Naive thymus-derived CD4-positive, alpha-beta T cell (primary cell): ENCODE data around the gene TARP.
"Not testable (repeated sequence)": the region's sequence is repeated elsewhere in the genome, so short reads cannot be mapped to it uniquely, and the experiment has no call there.

Experiments used
- ATAC-seq: fragments of 150-1000 bp; cut with Tn5 transposase; 2 replicates; pipeline ENCODE4 v1.10.0; 2021; ENCODE audit warnings: mild to moderate bottlenecking, moderate library complexity
- CTCF ChIA-PET: fragments of 350-600 bp; sonication (Branson Sonifier 250); formaldehyde crosslinking; loops from one replicate; lab custom pipeline; 2021; ENCODE audit warnings: antibody characterized with exemption; lab: Charles Lee
- POLR2A ChIA-PET: fragments of 350-600 bp; sonication (Branson Sonifier 250); formaldehyde crosslinking; loops from one replicate; lab custom pipeline; 2021; ENCODE audit warnings: antibody characterized with exemption, inconsistent platforms; lab: Charles Lee
- DNase-seq, 9 donors: peaks; one replicate each; pipeline versions ENCODE4 v3.0.0 to v3.0.0-alpha.2; 2020 to 2022; ENCODE audit warnings: mixed read lengths in 1 of 9
- H3K27ac ChIP-seq: one replicate; pipeline ENCODE4 v1.7.0; 2013; ENCODE audit warnings: mild to moderate bottlenecking, low read depth, low read length, moderate library complexity
- H3K27me3 ChIP-seq, 2 donors: one replicate each; pipeline ENCODE4 v1.7.0; 2013; ENCODE audit warnings: low read length in 2 of 2, mild to moderate bottlenecking in 2 of 2, moderate library complexity in 2 of 2; ENCODE audit not compliant: control insufficient read depth in 2 of 2, insufficient read depth in 2 of 2
- H3K36me3 ChIP-seq, 3 experiments: 1 replicate in 2 of 3; 2 replicates in 1 of 3; pipeline ENCODE4 v1.7.0; 2013; ENCODE audit warnings: low read length in 3 of 3, mild to moderate bottlenecking in 3 of 3, moderate library complexity in 1 of 3; ENCODE audit not compliant: insufficient read depth in 3 of 3, control insufficient read depth in 2 of 3
- H3K4me1 ChIP-seq, 2 donors: one replicate each; pipeline ENCODE4 v1.7.0; 2013; ENCODE audit warnings: low read length in 2 of 2, mild to moderate bottlenecking in 2 of 2, moderate library complexity in 1 of 2; ENCODE audit not compliant: control insufficient read depth in 2 of 2, insufficient read depth in 2 of 2
- H3K4me3 ChIP-seq: 2 replicates; pipeline ENCODE4 v1.7.0; 2013; ENCODE audit warnings: mild to moderate bottlenecking, low read length
- H3K9me3 ChIP-seq, 3 experiments: 1 replicate in 2 of 3; 2 replicates in 1 of 3; pipeline ENCODE4 v1.7.0; 2013; ENCODE audit warnings: low read length in 3 of 3; ENCODE audit not compliant: control insufficient read depth in 2 of 3
- H3K27ac Mint-ChIP-seq, 9 donors: one replicate each; pipeline ENCODE4 v1.8.0; 2020 to 2022; ENCODE audit warnings: mixed read lengths in 9 of 9, mild to moderate bottlenecking in 8 of 9, moderate library complexity in 5 of 9, inconsistent platforms in 2 of 9
- H3K27me3 Mint-ChIP-seq, 5 donors: one replicate each; pipeline ENCODE4 v1.8.0; 2021 to 2022; ENCODE audit warnings: mixed read lengths in 5 of 5, mild to moderate bottlenecking in 1 of 5
- H3K36me3 Mint-ChIP-seq, 5 donors: one replicate each; pipeline ENCODE4 v1.8.0; 2020 to 2022; ENCODE audit warnings: mixed read lengths in 5 of 5, mild to moderate bottlenecking in 3 of 5, inconsistent platforms in 1 of 5
- H3K4me1 Mint-ChIP-seq, 7 donors: one replicate each; pipeline ENCODE4 v1.8.0; 2020 to 2022; ENCODE audit warnings: mixed read lengths in 7 of 7, mild to moderate bottlenecking in 3 of 7, inconsistent platforms in 1 of 7
- H3K4me3 Mint-ChIP-seq, 10 donors: one replicate each; pipeline ENCODE4 v1.8.0; 2020 to 2022; ENCODE audit warnings: mild to moderate bottlenecking in 10 of 10, mixed read lengths in 10 of 10, moderate library complexity in 6 of 10, inconsistent platforms in 2 of 10
- H3K9me3 Mint-ChIP-seq, 11 donors: one replicate each; pipeline ENCODE4 v1.8.0; 2020 to 2022; ENCODE audit warnings: mixed read lengths in 11 of 11, mild to moderate bottlenecking in 4 of 11, inconsistent platforms in 1 of 11, moderate library complexity in 1 of 11
- intact Hi-C, 2 donors: fragments of 100-400 bp; cut with micrococcal nuclease; formaldehyde crosslinking; loops; one replicate each; pipeline ENCODE4 v1.15.1; 2023

Gene TARP

DNA sequence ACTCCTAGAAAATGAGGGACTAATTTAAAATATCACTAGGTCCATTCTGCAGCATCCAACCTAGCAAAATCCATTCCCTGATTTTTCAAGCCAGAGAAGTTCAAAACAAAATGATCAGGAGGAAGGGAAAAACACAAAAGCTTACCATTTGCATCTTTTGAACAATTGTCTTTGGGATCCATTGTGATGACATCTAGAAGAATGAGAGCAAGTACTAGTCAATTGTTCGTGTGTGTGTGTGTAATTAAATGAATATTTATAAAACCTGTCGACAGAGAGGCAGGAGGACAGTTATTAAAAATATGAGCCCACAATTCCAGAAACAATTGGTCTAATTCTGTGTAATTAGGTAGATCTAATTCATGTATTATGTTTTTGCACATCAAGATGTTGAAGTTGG is 11.4 kb downstream of the TARP start:
- not testable (repeated sequence) for H3K27ac ChIP-seq

DNA sequence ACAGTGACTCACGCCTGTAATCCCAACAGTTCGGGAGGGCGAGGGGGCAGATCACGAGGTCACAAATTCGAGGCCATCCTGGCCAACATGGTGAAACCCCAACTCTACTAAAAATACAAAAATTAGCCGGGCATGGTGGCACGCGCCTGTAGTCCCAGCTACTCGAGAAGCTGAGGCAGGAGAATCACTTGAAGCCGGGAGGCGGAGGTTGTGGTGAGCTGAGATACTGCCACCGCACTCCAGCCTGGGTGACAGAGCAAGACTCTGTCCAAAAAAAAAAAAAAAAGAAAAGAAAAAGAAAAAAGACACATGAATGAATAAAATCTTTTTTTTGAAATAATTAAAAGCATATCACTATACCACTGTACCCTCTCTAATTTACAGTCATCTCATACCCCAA is 11.8 kb downstream of the TARP start:
- ATAC-seq, POLR2A ChIA-PET, H3K9me3 Mint-ChIP-seq, intact Hi-C loops, H3K36me3 Mint-ChIP-seq, H3K27me3 Mint-ChIP-seq, H3K4me1 ChIP-seq, H3K27ac Mint-ChIP-seq, DNase-seq, H3K27ac ChIP-seq, CTCF ChIA-PET, H3K4me3 ChIP-seq, H3K36me3 ChIP-seq, H3K27me3 ChIP-seq, H3K9me3 ChIP-seq: not testable (repeated sequence)
- Mint-ChIP-seq H3K4me1 (peaks cover 0 to 12% (median 0%) of the 10 kb centered on the region in 7 donors), H3K4me3 (peak overlapping the region in 1 of 10 donors; percentile 10)

More for the DNA sequence above, 11.4 kb downstream of the TARP start:
- H3K4me3 Mint-ChIP-seq, result peak overlapping the region in 1 of 10 donors; percentile 10
- H3K36me3 ChIP-seq, POLR2A ChIA-PET, H3K9me3 Mint-ChIP-seq, intact Hi-C loops, H3K4me3 ChIP-seq, ATAC-seq, H3K4me1 ChIP-seq, H3K36me3 Mint-ChIP-seq, CTCF ChIA-PET, H3K27me3 ChIP-seq, H3K9me3 ChIP-seq, H3K27ac Mint-ChIP-seq, H3K27me3 Mint-ChIP-seq, DNase-seq: not testable (repeated sequence)
- H3K4me1 Mint-ChIP-seq, result peaks cover 0 to 11% (median 0%) of the 10 kb centered on the region in 7 donors

DNA sequence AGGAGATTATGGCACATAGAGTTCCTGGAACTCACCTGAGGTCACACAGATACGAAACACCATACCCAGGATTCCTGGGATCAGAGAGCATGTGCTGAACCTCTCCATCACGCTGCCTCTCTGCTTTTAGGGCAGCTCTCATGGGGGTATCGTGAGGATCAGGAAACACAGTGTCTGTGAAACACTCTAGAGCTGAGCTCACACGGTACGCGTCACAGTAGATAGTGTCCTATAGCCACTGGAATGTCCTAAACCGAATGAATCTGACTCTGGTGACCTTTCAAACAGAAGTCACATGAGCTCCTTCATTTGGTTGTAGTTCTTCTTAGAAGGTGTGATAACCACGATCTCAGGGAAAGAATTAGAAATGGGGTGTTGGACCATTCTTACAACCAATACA is 14.3 kb downstream of the TARP start:
- H3K9me3 Mint-ChIP-seq, result not testable (repeated sequence)

GRCh38 chr7:38257350-38257677 is 16.1 kb downstream of the TARP start:
- Mint-ChIP-seq H3K4me3 (no peak overlapping the region), H3K4me1 (peaks cover 0 to 14% (median 4%) of the 10 kb centered on the region in 7 donors), H3K9me3 (no peaks in the 10 kb centered on the region), H3K27me3 (no peaks in the 10 kb centered on the region), H3K27ac (peak overlapping the region in 1 of 9 donors; percentile 17), H3K36me3 (no peaks in the 10 kb centered on the region)
- Histone ChIP-seq H3K36me3 (no peaks in the 10 kb centered on the region), H3K9me3 (no peaks in the 10 kb centered on the region), H3K4me1 (no peaks in the 10 kb centered on the region), H3K27ac (no peak overlapping the region), H3K4me3 (no peak overlapping the region), H3K27me3 (no peaks in the 10 kb centered on the region)
- CTCF ChIA-PET, result no interaction called here
- ATAC-seq, result peak; percentile 46
- intact Hi-C loops, result no loop called here
- DNase-seq, result no peak
- POLR2A ChIA-PET, result no interaction called here

More for the DNA sequence above, 14.3 kb downstream of the TARP start:
- CTCF ChIA-PET, H3K9me3 ChIP-seq, H3K4me3 ChIP-seq, H3K27ac Mint-ChIP-seq, H3K36me3 Mint-ChIP-seq, intact Hi-C loops, H3K4me1 ChIP-seq, H3K27ac ChIP-seq, DNase-seq, H3K27me3 Mint-ChIP-seq, H3K36me3 ChIP-seq, ATAC-seq, POLR2A ChIA-PET, H3K27me3 ChIP-seq, H3K4me3 Mint-ChIP-seq, H3K4me1 Mint-ChIP-seq: not testable (repeated sequence)

DNA sequence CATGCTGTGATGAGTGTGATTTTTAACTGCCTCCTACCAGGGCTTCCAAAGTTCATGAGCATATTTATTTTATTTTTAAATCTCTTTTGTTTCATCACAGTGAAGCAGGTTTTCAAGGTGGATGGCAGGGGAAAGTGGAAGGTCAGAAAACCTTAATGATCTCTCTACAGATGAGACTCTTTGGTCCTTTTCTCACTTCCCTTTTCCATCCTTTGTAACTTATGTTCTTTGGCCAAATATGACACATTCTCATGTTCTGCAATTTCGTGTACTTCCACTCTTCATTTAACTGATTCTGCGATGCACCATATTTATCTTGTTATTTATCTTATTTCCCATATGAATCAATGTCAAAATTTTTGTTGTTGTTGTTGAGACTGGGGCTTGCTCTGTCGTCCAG is 23.6 kb downstream of the TARP start:
- H3K4me3 ChIP-seq, CTCF ChIA-PET, H3K9me3 Mint-ChIP-seq, H3K27me3 Mint-ChIP-seq, H3K27me3 ChIP-seq, H3K27ac ChIP-seq, DNase-seq, H3K27ac Mint-ChIP-seq, H3K9me3 ChIP-seq, POLR2A ChIA-PET: not testable (repeated sequence)
- H3K4me1 ChIP-seq, result peaks cover 0 to 19% of the 10 kb centered on the region in 2 donors
- peaks cover 0 to 30% (median 9%) of the 10 kb centered on the region in 7 donors for H3K4me1 Mint-ChIP-seq
- intact Hi-C loops, result loop anchor here in 1 of 2 donors (2.0 kb wide), 1 partner anchor 51 kb away; no protein-coding TSS in a partner anchor
- H3K4me3 Mint-ChIP-seq, result peak overlapping the region in 2 of 10 donors; percentile 16 to 67
- peaks cover 0 to 20% (median 0%) of the 10 kb centered on the region in 3 experiments for H3K36me3 ChIP-seq
- peak; percentile 64 for ATAC-seq
- peaks cover 0 to 16% (median 8%) of the 10 kb centered on the region in 5 donors for H3K36me3 Mint-ChIP-seq

- H3K27ac ChIP-seq, result no peak overlapping the region
- Mint-ChIP-seq H3K36me3 (peaks cover 0 to 16% (median 11%) of the 10 kb centered on the region in 5 donors), H3K27ac (no peak overlapping the region), H3K4me3 (no peak overlapping the region), H3K9me3 (no peaks in the 10 kb centered on the region), H3K27me3 (peaks cover 0 to 2% (median 0%) of the 10 kb centered on the region in 5 donors), H3K4me1 (peaks cover 0 to 30% (median 9%) of the 10 kb centered on the region in 7 donors)
- intact Hi-C loops, result no loop called here
- ChIA-PET POLR2A (interaction anchor here (0.7 to 0.9 kb wide), 2 partner anchors 11 to 73 kb away, joined by 6 to 7 read pairs; no protein-coding TSS in a partner anchor), CTCF (interaction anchor here (1.7 kb wide), 1 partner anchor 87 kb away, joined by 4 read pairs; no protein-coding TSS in a partner anchor)
- H3K36me3 ChIP-seq, result peaks cover 0 to 20% (median 0%) of the 10 kb centered on the region in 3 experiments
- H3K4me1 ChIP-seq, result peaks cover 0 to 23% of the 10 kb centered on the region in 2 donors
- no peaks in the 10 kb centered on the region for H3K27me3 ChIP-seq
- ATAC-seq (no peak), DNase-seq (no peak)
- H3K9me3 ChIP-seq, result no peaks in the 10 kb centered on the region
- H3K4me3 ChIP-seq, result peak overlapping the region; percentile 2
These were observed 25.3 kb downstream of the TARP start for GRCh38 chr7:38248069-38248567.

- no peak for DNase-seq
- peaks cover 0 to 25% of the 10 kb centered on the region in 2 donors for H3K4me1 ChIP-seq
- CTCF ChIA-PET, result no interaction called here
- no peaks in the 10 kb centered on the region for H3K9me3 Mint-ChIP-seq
- peaks cover 0 to 2% (median 0%) of the 10 kb centered on the region in 5 donors for H3K27me3 Mint-ChIP-seq
- intact Hi-C loops, result no loop called here
- H3K4me1 Mint-ChIP-seq, result peaks cover 0 to 26% (median 4%) of the 10 kb centered on the region in 7 donors
- H3K36me3 ChIP-seq, result peaks cover 0 to 20% (median 0%) of the 10 kb centered on the region in 3 experiments
- H3K27ac ChIP-seq, result no peak overlapping the region
- peak; percentile 41 for ATAC-seq
- H3K27ac Mint-ChIP-seq, result peak overlapping the region in 2 of 9 donors; percentile 29 to 76
- peaks cover 0 to 19% (median 11%) of the 10 kb centered on the region in 5 donors for H3K36me3 Mint-ChIP-seq
- H3K9me3 ChIP-seq, result no peaks in the 10 kb centered on the region
- no peaks in the 10 kb centered on the region for H3K27me3 ChIP-seq
- POLR2A ChIA-PET, result no interaction called here
- H3K4me3 Mint-ChIP-seq, result no peak overlapping the region
- no peak overlapping the region for H3K4me3 ChIP-seq
These were observed 27.9 kb downstream of the TARP start for GRCh38 chr7:38245409-38245977.
